Aorta (tissue), 5 donors: ENCODE measurements around the gene DNAJC24. TPM values are rescaled to one million over a fixed set of nuclear protein-coding genes. Genes with fewer than 3 reads are reported as not detected.

Source experiments
- ATAC-seq: fragments of 200-7000 bp; cut with Tn5 transposase; one replicate; pipeline ENCODE4 v1.9.1; 2022; ENCODE audit warnings: moderate library complexity; ENCODE audit not compliant: low FRiP score
- DNase-seq, 2 donors: peaks; one replicate each; pipeline ENCODE4 v3.0.0-alpha.2; 2020
- H3K27ac ChIP-seq, 2 donors: one replicate each; pipeline ENCODE4 v1.5.1; 2013; ENCODE audit warnings: low read length in 2 of 2, mild to moderate bottlenecking in 2 of 2, moderate library complexity in 2 of 2, control low read depth in 1 of 2, inconsistent platforms in 1 of 2, low read depth in 1 of 2
- H3K27me3 ChIP-seq, 2 donors: one replicate each; pipeline ENCODE4 v1.6.1; 2013; ENCODE audit warnings: control low read depth in 1 of 2, low read length in 1 of 2, mild to moderate bottlenecking in 1 of 2, moderate library complexity in 1 of 2; ENCODE audit not compliant: insufficient read depth in 2 of 2, control insufficient read depth in 1 of 2
- H3K36me3 ChIP-seq, 2 donors: one replicate each; pipeline ENCODE4 v1.6.1; 2013; ENCODE audit warnings: control low read depth in 1 of 2, low read length in 1 of 2, mild to moderate bottlenecking in 1 of 2; ENCODE audit not compliant: insufficient read depth in 2 of 2, control insufficient read depth in 1 of 2
- H3K4me1 ChIP-seq, 2 donors: one replicate each; pipeline ENCODE4 v1.6.1; 2013; ENCODE audit warnings: low read length in 2 of 2, control low read depth in 1 of 2, mild to moderate bottlenecking in 1 of 2, moderate library complexity in 1 of 2; ENCODE audit not compliant: insufficient read depth in 2 of 2, control insufficient read depth in 1 of 2
- H3K4me3 ChIP-seq, 2 donors: one replicate each; pipeline ENCODE4 v1.5.1; 2013; ENCODE audit warnings: low read length in 2 of 2, control low read depth in 1 of 2, mild to moderate bottlenecking in 1 of 2
- H3K9me3 ChIP-seq: one replicate; pipeline ENCODE4 v1.6.1; 2013; ENCODE audit warnings: mild to moderate bottlenecking, low read length; ENCODE audit not compliant: control insufficient read depth
- WGBS, 2 donors: extraction: QIAGEN DNeasy Blood & Tissue Kit; methylation state at CpG; one replicate each; pipeline ENCODE4 v1.1.7; 2013; 5-methylcytosine and 5-hydroxymethylcytosine counted together
- intact Hi-C, 2 donors: fragments of 100-400 bp; cut with DNase I; formaldehyde crosslinking; loops; one replicate each; pipeline versions ENCODE4 v1.14.2 to v1.15.0; 2022
- polyA plus RNA-seq, 2 donors: library from polyadenylated mRNA; stranded (reverse); fragments of 200-250 nt; gene quantifications; one replicate each; pipeline ENCODE4 v1.2.3, GENCODE V29; 2013
- total RNA-seq, 2 donors: library from RNA; stranded (reverse); fragmentation: NEBNext Ultra II Directional; extraction: Animal tissue kit (Norgen Biotek cat#: 25700); gene quantifications; one replicate each; pipeline ENCODE4 v1.2.1, GENCODE V29; 2021
- donor health status: healthy with polysubstance abuse.
- donor health status: Bipolar disorder and iron deficiency.
- donor health status: DM: no; HTN: no; CAD: no.
- donor health status: DM: no; HTN: no; CAD: no.
- donor health status: DM: yes; HTN: yes; CAD: no.

Gene DNAJC24
- total and polyA plus RNA-seq, 4 donors: 6.9 to 18.9 (median 16.0) TPM

DNA sequence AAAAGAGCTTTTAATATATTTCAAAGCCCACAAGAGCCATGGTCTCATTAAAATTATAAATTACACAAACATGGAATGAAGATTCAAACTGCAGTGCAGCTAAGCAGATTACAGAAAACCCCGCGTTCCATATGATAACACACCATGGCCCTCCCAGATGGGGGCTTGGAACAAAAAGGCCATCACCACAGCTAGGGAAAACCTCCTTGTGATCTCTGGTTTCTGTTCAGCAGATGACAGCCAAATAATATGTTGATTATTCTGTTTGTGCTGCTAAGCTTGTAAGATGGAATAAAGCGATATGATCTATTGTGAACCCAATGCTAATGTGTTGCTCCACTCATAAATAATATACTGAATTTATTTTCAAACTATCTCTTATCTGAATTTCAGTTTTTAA lies 111.3 kb downstream of the DNAJC24 start:
- Histone ChIP-seq H3K27ac (no peak overlapping the region), H3K36me3 (no peaks in the 10 kb centered on the region), H3K4me3 (no peak overlapping the region), H3K4me1 (no peaks in the 10 kb centered on the region), H3K27me3 (no peaks in the 10 kb centered on the region), H3K9me3 (no peaks in the 10 kb centered on the region)
- 94 to 95% methylated on average over 3 of the region's 3 CpGs for WGBS, 2 donors
- ATAC-seq (no peak), DNase-seq (no peak)
- intact Hi-C loops: no loop called here

Other genes starting within 250 kb of the DNAJC24 start
- under 1 TPM; 0.51 to 0.52 TPM for gene DCDC1, start 121 bp upstream of the DNAJC24 start, total RNA-seq
- gene DCDC1, start 121 bp upstream of the DNAJC24 start, polyA plus RNA-seq: not detected
- gene IMMP1L, start 139.8 kb downstream of the DNAJC24 start, total RNA-seq: 10 to 100 TPM; 13.5 to 14.2 TPM
- gene IMMP1L, start 139.8 kb downstream of the DNAJC24 start, polyA plus RNA-seq: 10 to 100 TPM in 1 of 2 donors, 1 to 10 TPM in 1; 8.5 to 25.1 TPM
- 10 to 100 TPM; 14.0 to 17.9 TPM for gene ELP4, start 139.9 kb downstream of the DNAJC24 start, total RNA-seq
- 1 to 10 TPM; 6.8 to 8.7 TPM for gene ELP4, start 139.9 kb downstream of the DNAJC24 start, polyA plus RNA-seq